Endothelial cell of umbilical vein (primary cell): ENCODE measurements around the gene LTF. TPM values are rescaled to one million over a fixed set of nuclear protein-coding genes. Genes with fewer than 3 reads are reported as not detected.

Experiments used
- BruUV-seq: library from RNA; stranded (reverse); fragments of 400-500 nt; replicated peaks from 2 replicates; lab custom pipeline; 2021; lab: Mats Ljungman, UMichigan
- CTCF ChIA-PET: fragments of 300-600, 350-600 bp; sonication (Branson Sonifier 250); formaldehyde crosslinking; loops from one replicate; lab custom pipeline; 2021; ENCODE audit warnings: antibody characterized with exemption, inconsistent platforms; lab: Charles Lee
- POLR2A ChIA-PET: fragments of 300-600, 350-600 bp; sonication (Branson Sonifier 250); formaldehyde crosslinking; loops from one replicate; lab custom pipeline; 2021; ENCODE audit warnings: antibody characterized with exemption, inconsistent platforms; lab: Charles Lee
- DNase-seq: peaks from one replicate; pipeline ENCODE4 v3.0.0-alpha.2; 2011; ENCODE audit warnings: low read depth, low spot score
- FAIRE-seq: peaks from 2 replicates; lab custom pipeline; 2011; peaks lifted over from hg19 to GRCh38; lab: Jason Lieb, UNC
- H2AFZ ChIP-seq: 2 replicates; pipeline ENCODE4 v1.6.0; 2012; ENCODE audit warnings: low read depth, low read length, control low read depth, inconsistent platforms
- H3K27ac ChIP-seq: 2 replicates; pipeline ENCODE4 v1.5.1; 2011; ENCODE audit warnings: low read depth, mild to moderate bottlenecking, control low read depth, low read length, moderate library complexity; ENCODE audit not compliant: insufficient read depth
- H3K27me3 ChIP-seq, 2 experiments: 2 replicates each; pipeline versions ENCODE4 v1.6.0 to v1.6.1; 2011; ENCODE audit warnings: low read length in 2 of 2, mixed read lengths in 1 of 2; ENCODE audit not compliant: control insufficient read depth in 2 of 2, insufficient read depth in 2 of 2
- H3K36me3 ChIP-seq, 2 experiments: 2 replicates in 1 of 2; 3 replicates in 1 of 2; pipeline ENCODE4 v1.5.1; 2011; ENCODE audit warnings: low read length in 2 of 2, mild to moderate bottlenecking in 1 of 2, moderate library complexity in 1 of 2; ENCODE audit not compliant: control insufficient read depth in 2 of 2, insufficient read depth in 2 of 2; ENCODE audit errors: extremely low read depth in 1 of 2
- H3K4me1 ChIP-seq: 3 replicates; pipeline ENCODE4 v1.5.1; 2011; ENCODE audit warnings: mild to moderate bottlenecking, low read length; ENCODE audit not compliant: control insufficient read depth, insufficient read depth; ENCODE audit errors: extremely low read depth
- H3K4me2 ChIP-seq: 2 replicates; pipeline ENCODE4 v1.6.1; 2011; ENCODE audit warnings: low read length, control low read depth, mixed read lengths; ENCODE audit not compliant: insufficient read depth
- H3K4me3 ChIP-seq, 3 experiments: fragments of 200-600 bp in 1 of 3; sonication (generic), shearing (Covaris generic) in 1 of 3; replicated peaks in 1 of 3; 2 replicates each; pipeline ENCODE4 v1.5.1; 2011 to 2016; ENCODE audit warnings: control low read depth in 3 of 3, low read length in 3 of 3, mild to moderate bottlenecking in 2 of 3, inconsistent platforms in 1 of 3, low read depth in 1 of 3, moderate library complexity in 1 of 3; ENCODE audit not compliant: insufficient read depth in 1 of 3
- H3K79me2 ChIP-seq: 2 replicates; pipeline ENCODE4 v1.6.0; 2012; ENCODE audit warnings: low read length, inconsistent platforms; ENCODE audit not compliant: control insufficient read depth, insufficient read depth
- H3K9ac ChIP-seq: replicated peaks from 2 replicates; pipeline ENCODE3; 2011; ENCODE audit warnings: low read length, control low read depth; ENCODE audit not compliant: insufficient read depth; ENCODE audit errors: extremely low read depth
- H3K9me1 ChIP-seq: replicated peaks from 3 replicates; pipeline ENCODE4 v1.6.0; 2011; ENCODE audit warnings: mild to moderate bottlenecking, low read length; ENCODE audit not compliant: control insufficient read depth, insufficient read depth; ENCODE audit errors: extremely low read depth
- H3K9me3 ChIP-seq: replicated peaks from 2 replicates; pipeline ENCODE4 v1.5.1; 2012; ENCODE audit warnings: low read length, inconsistent platforms; ENCODE audit not compliant: control insufficient read depth, insufficient read depth
- H4K20me1 ChIP-seq: replicated peaks from 2 replicates; pipeline ENCODE3; 2011; ENCODE audit warnings: mild to moderate bottlenecking, low read length; ENCODE audit not compliant: control insufficient read depth, insufficient read depth; ENCODE audit errors: extremely low read depth
- EZH2 ChIP-seq: IDR thresholded peaks from 2 replicates; pipeline ENCODE4 v1.6.1; 2012; ENCODE audit warnings: borderline replicate concordance, low read depth, mild to moderate bottlenecking, moderate library complexity, low read length, inconsistent platforms; ENCODE audit not compliant: severe bottlenecking
- FOS ChIP-seq: IDR thresholded peaks from 2 replicates; pipeline ENCODE4 v1.6.1; 2011; ENCODE audit warnings: mild to moderate bottlenecking, low read length, moderate library complexity, borderline replicate concordance; ENCODE audit not compliant: insufficient read depth
- GATA2 ChIP-seq: IDR thresholded peaks from 2 replicates; pipeline ENCODE4 v1.7.0; 2011; ENCODE audit warnings: low read depth, mild to moderate bottlenecking, moderate library complexity, mixed read lengths, low read length; ENCODE audit not compliant: insufficient read length, insufficient read depth
- JUN ChIP-seq: IDR thresholded peaks from 2 replicates; pipeline ENCODE4 v1.6.1; 2011; ENCODE audit warnings: borderline replicate concordance, low read depth; ENCODE audit not compliant: insufficient read length, insufficient read depth
- MAX ChIP-seq: IDR thresholded peaks from 2 replicates; pipeline ENCODE4 v1.6.1; 2011; ENCODE audit not compliant: insufficient read depth, insufficient read length
- MYC ChIP-seq: IDR thresholded peaks from one replicate; pipeline ENCODE4 v1.6.1; 2011; ENCODE audit warnings: mild to moderate bottlenecking, low read depth, low read length
- POLR2A ChIP-seq: IDR thresholded peaks from 2 replicates; pipeline ENCODE4 v1.6.1; 2012; ENCODE audit warnings: low read depth, mild to moderate bottlenecking, control low read depth, low read length
- POLR2AphosphoS5 ChIP-seq: IDR thresholded peaks from 2 replicates; pipeline ENCODE4 v1.6.1; 2012; ENCODE audit warnings: low read depth, mild to moderate bottlenecking, control low read depth, low read length, moderate library complexity; ENCODE audit not compliant: insufficient read depth
- dilution Hi-C: fragments of 300-500 bp; cut with MboI; formaldehyde crosslinking; loops from one replicate; pipeline ENCODE4 v1.15.0; 2019; ENCODE audit warnings: low sequenced_read_pairs; ENCODE audit not compliant: extremely low pct_ligation_motif_present
- intact Hi-C: fragments of 100-400 bp; cut with micrococcal nuclease; formaldehyde crosslinking; loops from one replicate; pipeline ENCODE4 v1.10.0; 2022
- polyA plus RNA-seq, 4 experiments: library from polyadenylated mRNA; depleted of rRNA in 3 of 4; stranded (reverse) in 3 of 4; unstranded in 1 of 4; fragments of >200 nt; gene quantifications; 2 replicates each; pipeline versions ENCODE4 v1.2.1 to v1.2.3, GENCODE V29; 2011 to 2012; ENCODE audit warnings: missing spikeins in 1 of 4
- total RNA-seq: library from RNA; stranded (reverse); gene quantifications from 2 replicates; pipeline ENCODE4 v1.2.3, GENCODE V29; 2021
- TF ChIP-seq, protein P1 (sequence below), 2 donors: IDR thresholded peaks; 1 replicate in 1 of 2; 2 replicates in 1 of 2; pipeline ENCODE4 v1.5.1; 2011; ENCODE audit warnings: low read length in 2 of 2, mild to moderate bottlenecking in 2 of 2, moderate library complexity in 2 of 2, control low read depth in 1 of 2, inconsistent platforms in 1 of 2, low read depth in 1 of 2; ENCODE audit not compliant: insufficient read depth in 1 of 2; ENCODE audit errors: extremely low read depth in 1 of 2

Gene LTF
- total and polyA plus RNA-seq, 2 donors (not counting 3 experiments of a cell fraction or from before 2014, with no cell fraction given): not detected

- CTCF ChIA-PET: interaction anchor here (1.7 kb wide), 1 partner anchor 31 kb away, joined by 6 read pairs; no protein-coding TSS in a partner anchor
- Histone ChIP-seq H3K27me3 (peaks cover 0 to 2% of the 10 kb centered on the region in 2 experiments), H2AFZ (no peak overlapping the region), H3K27ac (no peak overlapping the region), H3K4me1 (no peaks in the 10 kb centered on the region), H3K9me1 (no peaks in the 10 kb centered on the region), H3K9ac (no peak overlapping the region), H3K9me3 (no peaks in the 10 kb centered on the region), H3K36me3 (no peaks in the 10 kb centered on the region), H4K20me1 (no peaks in the 10 kb centered on the region), H3K79me2 (no peaks in the 10 kb centered on the region), H3K4me2 (no peak overlapping the region), H3K4me3 (no peak overlapping the region)
- no TSS peak for BruUV-seq
- DNase-seq (no peak), FAIRE-seq (no peak)
- POLR2A ChIA-PET: no interaction called here
- intact Hi-C loops (loop anchor here (10.0 kb wide), 1 partner anchor 413 kb away; no protein-coding TSS in a partner anchor), dilution Hi-C loops (no loop called here)
- TF ChIP-seq EZH2 (no peak), POLR2A (no peak), FOS (no peak)
These were observed 16.9 kb upstream of the LTF start for GRCh38 chr3:46481636-46482035.

GRCh38 chr3:46480491-46481195, 15.9 kb upstream of the LTF start:
- Histone ChIP-seq H3K79me2 (no peaks in the 10 kb centered on the region), H3K9me1 (no peaks in the 10 kb centered on the region), H3K4me3 (no peak overlapping the region), H3K4me1 (no peaks in the 10 kb centered on the region), H3K27ac (no peak overlapping the region), H3K4me2 (no peak overlapping the region), H3K9me3 (no peaks in the 10 kb centered on the region), H3K27me3 (peaks cover 0 to 2% of the 10 kb centered on the region in 2 experiments), H2AFZ (no peak overlapping the region), H3K36me3 (no peaks in the 10 kb centered on the region), H4K20me1 (no peaks in the 10 kb centered on the region), H3K9ac (no peak overlapping the region)
- ChIA-PET POLR2A (no interaction called here), CTCF (interaction anchor here (1.0 to 1.7 kb wide), 3 partner anchors 8 to 31 kb away, joined by 3 to 10 read pairs (median 6); no protein-coding TSS in a partner anchor)
- dilution Hi-C loops (no loop called here), intact Hi-C loops (loop anchor here (10.0 kb wide), 1 partner anchor 414 kb away; no protein-coding TSS in a partner anchor)
- FAIRE-seq (no peak), DNase-seq (no peak)
- BruUV-seq: no TSS peak
- no peak for TF ChIP-seq MAX
- TF ChIP-seq JUN: no peak
- TF ChIP-seq GATA2: no peak
- TF ChIP-seq EZH2: no peak
- TF ChIP-seq POLR2AphosphoS5: no peak
- TF ChIP-seq POLR2A: no peak
- no peak for TF ChIP-seq FOS
- TF ChIP-seq, protein P1, sequence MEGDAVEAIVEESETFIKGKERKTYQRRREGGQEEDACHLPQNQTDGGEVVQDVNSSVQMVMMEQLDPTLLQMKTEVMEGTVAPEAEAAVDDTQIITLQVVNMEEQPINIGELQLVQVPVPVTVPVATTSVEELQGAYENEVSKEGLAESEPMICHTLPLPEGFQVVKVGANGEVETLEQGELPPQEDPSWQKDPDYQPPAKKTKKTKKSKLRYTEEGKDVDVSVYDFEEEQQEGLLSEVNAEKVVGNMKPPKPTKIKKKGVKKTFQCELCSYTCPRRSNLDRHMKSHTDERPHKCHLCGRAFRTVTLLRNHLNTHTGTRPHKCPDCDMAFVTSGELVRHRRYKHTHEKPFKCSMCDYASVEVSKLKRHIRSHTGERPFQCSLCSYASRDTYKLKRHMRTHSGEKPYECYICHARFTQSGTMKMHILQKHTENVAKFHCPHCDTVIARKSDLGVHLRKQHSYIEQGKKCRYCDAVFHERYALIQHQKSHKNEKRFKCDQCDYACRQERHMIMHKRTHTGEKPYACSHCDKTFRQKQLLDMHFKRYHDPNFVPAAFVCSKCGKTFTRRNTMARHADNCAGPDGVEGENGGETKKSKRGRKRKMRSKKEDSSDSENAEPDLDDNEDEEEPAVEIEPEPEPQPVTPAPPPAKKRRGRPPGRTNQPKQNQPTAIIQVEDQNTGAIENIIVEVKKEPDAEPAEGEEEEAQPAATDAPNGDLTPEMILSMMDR (IDR thresholded peaks at IDR 0.05; ENCODE audit: extremely low read depth in 1 of 2, insufficient read depth in 1 of 2, low read depth in 1 of 2, low read length in 2 of 2): no peak
- no peak for TF ChIP-seq MYC
